ENCODE results near the gene C1QL2.

The C1QL2 gene

GRCh38 chr2:119144806-119145205 is 13.7 kb downstream of the C1QL2 start:
- no peak for DNase-seq (ENCODE audit: low read depth, low spot score)

DNA sequence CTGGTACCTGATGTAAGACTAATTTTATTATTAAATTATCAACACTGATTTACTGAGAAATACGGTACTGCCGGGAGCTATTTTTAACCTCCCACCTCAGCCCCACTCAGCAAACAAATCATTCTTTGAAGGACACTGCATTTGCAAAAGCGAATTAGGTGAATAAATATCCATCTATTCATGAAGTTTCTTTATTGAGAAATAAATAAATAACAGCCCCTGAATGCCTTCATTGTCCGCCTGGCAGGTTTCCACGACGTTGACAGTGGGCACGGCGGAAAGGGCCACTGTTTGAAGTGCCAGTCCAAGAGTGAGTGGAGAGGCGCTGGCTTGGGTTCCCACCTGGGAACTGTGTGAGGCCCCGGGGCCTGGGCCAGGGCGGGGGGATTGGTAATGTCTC is 15.7 kb downstream of the C1QL2 start:
- no peak for DNase-seq (ENCODE audit: low read depth, low spot score)

DNA sequence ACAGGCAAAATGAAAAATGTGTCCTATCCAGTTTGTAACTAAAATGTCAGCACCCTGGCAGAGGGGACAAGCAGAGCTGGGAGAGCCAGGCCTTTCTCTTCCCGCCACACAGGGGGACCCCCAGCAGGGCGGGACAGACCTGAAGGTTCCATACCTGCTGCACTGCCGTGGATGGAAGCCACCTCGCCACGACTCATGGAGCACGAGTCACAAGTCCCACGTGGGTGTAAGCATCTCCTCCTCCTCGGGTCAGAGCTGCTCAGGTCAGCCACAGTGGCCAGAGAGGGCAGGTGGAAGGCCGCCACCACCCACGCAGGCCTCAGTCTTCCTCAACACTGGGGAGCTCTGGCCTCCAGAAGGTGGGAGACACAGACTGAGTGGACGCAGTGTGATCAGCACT is 21.0 kb downstream of the C1QL2 start:
- DNase-seq (ENCODE audit: low read depth, low spot score) = no peak

GRCh38 chr2:119136872-119137271 is 21.7 kb downstream of the C1QL2 start:
- no peak for DNase-seq (ENCODE audit: low read depth, low spot score)

DNA sequence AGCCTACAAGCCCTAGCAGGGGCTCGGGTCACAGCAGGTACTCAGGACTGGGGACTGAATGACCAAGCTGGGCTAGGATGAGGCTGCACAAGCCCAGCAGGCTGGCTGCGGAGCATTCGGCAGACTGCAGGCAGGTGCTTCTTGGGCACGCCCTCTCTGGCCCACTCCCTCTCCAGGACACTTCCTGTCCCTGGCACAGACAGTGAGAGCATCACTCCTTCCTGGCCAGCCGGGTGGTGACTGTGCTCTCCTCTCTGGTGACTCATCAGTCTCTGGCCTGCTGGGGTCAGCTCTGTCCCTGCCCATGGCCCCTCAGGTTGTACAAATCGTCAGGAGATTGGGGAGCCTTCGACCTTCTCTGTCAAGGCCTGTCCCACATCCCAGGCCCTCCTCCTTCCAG is 22.5 kb downstream of the C1QL2 start:
- no peak for DNase-seq (ENCODE audit: low read depth, low spot score)

- no peak for DNase-seq (ENCODE audit: low read depth, low spot score)
These were observed 23.8 kb downstream of the C1QL2 start for GRCh38 chr2:119134775-119135174.

DNA sequence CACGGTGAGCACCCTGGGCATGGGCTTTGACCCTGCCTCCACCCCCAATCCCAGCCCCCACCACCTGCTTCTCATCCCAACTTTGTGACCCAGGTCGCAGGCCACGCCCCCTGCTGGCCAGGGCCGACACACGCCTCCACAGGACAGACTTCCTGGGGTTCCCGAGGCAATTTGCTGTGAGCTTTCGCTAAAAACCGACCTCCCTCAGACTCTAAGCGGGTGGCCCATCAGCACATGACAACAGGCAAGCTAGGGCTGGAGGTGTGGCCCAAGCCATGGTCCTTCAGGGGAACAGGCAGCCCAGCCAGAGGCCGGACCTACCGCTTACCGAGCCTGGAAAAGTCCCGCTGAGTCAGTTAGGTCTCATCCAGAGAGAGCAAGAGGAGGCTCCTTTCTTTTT is 31.9 kb downstream of the C1QL2 start:
- DNase-seq (ENCODE audit: low read depth, low spot score) = no peak

DNA sequence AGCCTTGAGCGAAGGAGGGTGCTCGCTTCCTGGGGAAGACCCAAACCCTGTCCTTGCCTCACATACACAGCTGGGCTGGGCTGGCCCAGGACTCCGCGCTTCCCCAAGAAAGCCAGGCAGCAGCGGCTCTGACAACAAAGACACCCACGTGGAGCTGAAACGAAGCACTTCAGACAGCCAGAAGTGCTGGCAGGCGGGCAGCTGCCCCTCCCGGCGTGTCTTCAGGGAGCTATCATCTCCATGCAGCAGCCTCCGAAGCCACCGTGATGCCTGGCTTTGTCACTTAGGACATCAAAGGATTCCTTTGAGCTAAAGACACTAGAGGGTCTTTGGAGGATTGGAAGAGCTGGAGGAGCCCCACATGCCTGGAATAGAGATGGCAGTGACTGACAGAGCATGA is 35.2 kb downstream of the C1QL2 start:
- DNase-seq (ENCODE audit: low read depth, low spot score) = no peak

GRCh38 chr2:119122663-119123062 is 35.9 kb downstream of the C1QL2 start:
- no peak for DNase-seq (ENCODE audit: low read depth, low spot score)

- no peak for DNase-seq (ENCODE audit: low read depth, low spot score)
These were observed 38.4 kb downstream of the C1QL2 start for GRCh38 chr2:119119999-119120756.

DNA sequence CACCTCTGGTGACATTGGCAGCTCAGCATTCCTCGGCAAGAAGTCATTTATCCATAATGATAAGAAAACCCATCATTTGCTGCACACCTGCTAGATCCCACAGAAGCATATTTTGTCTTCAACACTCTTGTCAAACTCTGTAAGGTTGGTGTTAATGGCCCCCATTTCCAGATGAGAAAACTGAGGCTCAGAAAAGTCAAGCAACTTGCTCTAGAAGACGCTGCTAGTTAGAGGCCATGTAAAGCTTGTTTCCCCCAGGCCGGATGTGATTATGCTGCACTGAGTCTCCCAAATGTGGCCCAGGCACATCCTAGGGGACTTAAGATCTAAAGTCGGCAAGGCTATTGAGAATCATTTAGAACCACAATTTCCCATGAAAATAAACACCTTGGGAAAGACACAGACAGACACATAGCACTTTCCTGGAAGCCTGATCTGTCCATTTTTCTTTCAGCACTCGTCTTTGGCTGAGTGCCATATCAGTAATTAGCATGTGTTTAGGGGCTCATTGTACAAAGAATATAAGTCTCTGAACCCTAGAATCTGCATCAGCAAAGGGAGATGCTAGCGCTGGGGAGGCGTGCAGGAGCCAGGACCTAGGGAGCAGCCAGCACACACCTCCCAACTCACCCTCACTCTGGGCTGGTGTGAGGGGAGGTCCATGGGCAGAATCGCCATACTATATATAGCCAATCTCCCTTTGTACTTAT is 39.3 kb downstream of the C1QL2 start:
- no peak for DNase-seq (ENCODE audit: low read depth, low spot score)

DNA sequence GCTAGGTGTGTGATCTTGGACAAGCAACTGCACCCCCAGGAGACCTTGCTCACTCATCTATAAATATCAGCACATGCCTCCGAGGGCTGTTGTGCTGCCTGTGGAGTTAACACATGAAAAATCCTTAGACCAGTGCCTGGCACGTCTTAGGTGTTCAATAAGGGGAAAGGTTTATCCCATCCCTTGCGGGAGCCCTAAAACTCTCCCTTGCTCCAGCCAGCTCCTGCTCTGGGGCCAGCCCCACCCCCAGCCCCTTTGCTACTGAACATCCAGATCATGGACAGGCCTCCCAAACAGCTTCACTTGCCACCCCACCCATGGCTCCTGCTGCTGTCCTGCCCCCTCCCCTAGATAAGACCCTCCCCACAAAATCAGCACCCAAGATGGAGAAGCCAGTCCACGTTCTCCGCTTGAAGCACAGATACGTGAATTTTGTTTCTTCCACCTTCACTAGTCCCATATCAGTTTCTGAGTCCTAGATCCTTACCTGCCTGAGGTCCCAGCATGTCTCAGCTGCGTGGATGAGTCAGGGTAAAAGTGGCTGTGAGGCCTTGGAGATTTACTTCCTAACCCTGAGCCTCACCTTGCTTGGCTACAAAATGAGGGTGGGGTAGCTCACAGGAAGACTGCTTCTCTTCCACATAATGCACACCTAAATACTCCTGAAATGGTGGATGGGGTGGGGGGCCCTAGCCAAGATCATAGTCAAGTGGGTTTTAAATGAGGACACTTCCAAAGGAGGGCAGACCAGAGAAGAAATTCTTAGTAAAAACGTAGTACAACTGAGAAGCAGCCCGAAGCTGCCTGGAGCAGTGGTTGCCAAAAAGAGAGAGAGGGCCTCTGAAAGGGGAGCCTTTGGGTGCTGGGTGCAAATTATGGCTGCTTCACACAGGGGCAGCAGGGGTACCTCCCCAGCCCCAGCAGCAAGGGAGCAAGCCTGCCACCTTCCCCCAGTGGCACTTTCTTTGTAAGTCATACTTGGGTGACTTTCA is 40.4 kb downstream of the C1QL2 start:
- DNase-seq (ENCODE audit: low read depth, low spot score) = no peak

DNA sequence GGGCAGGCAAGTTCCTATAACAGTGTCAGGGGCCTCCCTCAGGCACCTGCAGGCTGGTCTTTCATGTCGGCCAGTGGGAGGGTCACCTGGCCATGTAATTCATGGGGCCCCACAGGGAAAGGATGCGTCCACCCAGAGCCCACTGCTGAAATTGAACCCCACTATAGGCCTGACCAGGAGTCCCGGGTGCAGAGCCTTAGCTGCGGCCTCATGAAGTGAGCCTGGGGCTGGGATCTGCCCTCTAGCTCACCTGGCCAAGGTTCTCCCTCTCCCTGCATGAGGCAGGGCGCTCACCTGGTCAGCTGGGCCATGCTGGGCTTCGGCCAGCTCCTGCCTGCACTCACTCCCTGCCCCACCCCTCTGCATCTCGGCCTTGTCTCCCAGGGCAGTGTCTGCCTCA is 41.1 kb downstream of the C1QL2 start:
- DNase-seq (ENCODE audit: low read depth, low spot score) = no peak

DNA sequence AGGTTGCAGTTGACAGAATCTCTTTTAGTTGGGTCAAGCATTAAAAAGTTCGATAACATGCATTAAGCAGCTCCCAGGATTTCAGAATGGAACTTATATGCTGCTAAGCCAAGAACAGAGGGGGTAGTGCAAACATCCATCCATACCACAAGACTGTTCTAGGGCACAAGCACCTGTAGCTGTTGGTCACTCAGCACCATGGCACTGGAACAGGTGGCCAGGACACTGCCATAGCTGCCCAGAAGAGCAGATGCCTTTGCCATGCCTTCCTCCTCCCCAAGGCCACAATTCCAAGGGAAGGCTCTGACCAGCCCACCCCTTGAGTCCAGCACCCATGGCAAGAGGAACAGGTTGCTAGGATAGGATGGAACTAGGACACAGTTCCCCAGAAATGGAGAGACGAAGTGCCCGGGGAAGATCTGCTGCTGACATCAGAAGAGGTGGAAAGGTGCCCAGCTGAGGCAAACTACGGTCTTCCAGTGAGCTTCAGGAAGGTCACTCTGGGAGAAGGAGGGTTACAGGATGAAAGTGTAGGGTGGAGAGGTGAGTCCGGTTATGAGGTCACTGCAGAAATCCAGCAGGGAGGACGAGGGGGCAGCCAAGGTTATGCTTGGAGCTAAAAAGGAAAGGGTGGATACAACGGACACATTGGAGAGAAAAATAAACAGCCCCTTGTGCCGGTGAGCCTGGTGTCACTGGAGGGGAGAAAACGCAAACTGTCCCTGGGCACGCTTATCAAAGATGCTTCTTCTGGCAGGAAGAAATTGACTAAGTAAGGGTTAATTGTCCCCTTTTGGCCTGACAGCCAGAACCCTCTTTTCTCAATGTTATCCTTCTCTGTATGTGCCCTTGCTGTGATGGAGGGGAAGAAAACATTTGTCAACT is 41.9 kb downstream of the C1QL2 start:
- no peak for DNase-seq (ENCODE audit: low read depth, low spot score)

- no peak for DNase-seq (ENCODE audit: low read depth, low spot score)
These were observed 44.3 kb downstream of the C1QL2 start for GRCh38 chr2:119114266-119114665.

- no peak for DNase-seq (ENCODE audit: low read depth, low spot score)
These were observed 45.1 kb downstream of the C1QL2 start for GRCh38 chr2:119113489-119113770.

DNA sequence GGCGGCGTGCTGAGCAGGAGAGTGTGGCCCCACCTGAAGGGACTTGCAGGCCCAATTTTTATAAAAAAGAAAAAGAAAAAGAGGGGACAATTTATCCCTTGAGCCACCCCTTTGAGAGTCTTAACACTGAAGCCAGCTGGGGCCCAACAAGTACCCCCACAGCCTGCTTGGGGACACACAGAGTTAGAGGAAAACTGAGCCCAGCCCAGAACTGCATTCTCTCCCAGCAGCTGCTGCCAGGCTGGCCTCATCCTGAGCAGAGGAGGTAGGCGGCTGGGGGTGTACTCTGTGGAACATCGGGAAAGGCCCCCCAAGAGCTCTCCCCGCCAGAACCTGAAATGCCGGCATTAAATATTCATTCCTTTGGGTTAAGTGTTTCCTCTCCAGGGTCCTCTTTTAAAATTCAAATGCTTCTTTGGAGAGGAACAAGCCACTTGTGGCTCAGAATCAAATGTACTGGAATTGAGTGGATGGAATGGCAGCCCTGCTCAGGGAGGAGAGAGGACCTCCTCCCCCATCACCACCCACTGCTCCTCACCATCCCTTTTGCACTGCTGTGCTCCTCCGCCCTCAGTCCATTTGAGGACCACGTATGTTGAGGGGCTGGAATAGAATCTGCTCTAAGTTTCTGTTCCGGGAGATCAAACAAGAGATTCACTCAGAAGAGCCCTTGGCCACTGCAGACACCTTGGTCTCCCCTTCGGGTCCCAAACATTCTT is 45.6 kb downstream of the C1QL2 start:
- DNase-seq (ENCODE audit: low read depth, low spot score) = no peak

DNA sequence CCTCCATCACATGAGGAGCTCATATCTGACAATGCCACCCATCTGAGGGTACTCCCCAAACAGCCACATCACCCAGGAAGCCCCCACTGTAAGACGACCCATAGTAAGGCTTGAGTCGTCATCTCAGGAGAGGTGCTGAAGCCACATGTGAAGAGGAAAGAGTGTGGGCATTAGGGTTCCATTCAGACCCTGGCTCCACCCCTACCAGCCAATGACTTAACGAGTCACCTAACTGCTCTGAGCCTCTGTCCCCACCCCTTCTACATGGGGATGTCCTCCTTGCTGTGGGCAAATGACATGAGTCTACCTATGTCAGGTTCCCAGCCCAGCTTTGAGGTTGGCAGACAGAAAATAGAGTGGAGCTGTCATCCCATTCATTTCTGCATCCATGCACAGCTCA is 46.3 kb downstream of the C1QL2 start:
- DNase-seq (ENCODE audit: low read depth, low spot score) = no peak

- DNase-seq (ENCODE audit: low read depth, low spot score) = no peak
These were observed 47.2 kb downstream of the C1QL2 start for GRCh38 chr2:119111115-119111975.

DNA sequence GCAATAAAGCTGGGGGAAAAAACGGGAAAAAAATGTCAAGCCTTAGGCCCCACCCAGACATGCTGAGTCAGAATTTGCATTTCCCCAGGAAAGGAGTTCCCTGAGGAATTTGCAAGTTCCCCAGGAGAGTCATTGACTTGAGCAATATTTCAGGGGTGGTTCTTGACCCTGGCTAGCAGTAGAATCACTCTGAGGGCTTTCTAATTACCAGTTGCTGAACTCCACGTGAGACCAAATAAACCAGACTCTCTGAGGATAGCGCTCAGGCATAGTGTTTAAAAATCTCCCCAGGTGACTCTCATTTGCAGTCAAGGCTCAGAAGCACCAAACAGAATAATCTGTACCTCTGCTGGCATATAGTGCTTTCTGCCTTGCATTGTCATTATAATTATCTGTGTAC is 48.7 kb downstream of the C1QL2 start:
- DNase-seq (ENCODE audit: low read depth, low spot score) = no peak

Measured in activated naive CD8-positive, alpha-beta T cell treated with anti-CD3 and anti-CD28 coated beads, Interleukin-2, amount 50 U/mL, for 16 hours (primary cell).